GM23248 (cell line): ENCODE data around the gene OLFM3. TPM values are rescaled to one million over a fixed set of nuclear protein-coding genes. Genes with fewer than 3 reads are reported as not detected.

Source experiments
- DNase-seq: peaks from one replicate; pipeline ENCODE4 v3.0.0-alpha.2; 2015
- H2AFZ ChIP-seq: fragments of 200-600 bp; sonication (generic); 2 replicates; pipeline ENCODE4 v1.6.1; 2016; ENCODE audit warnings: antibody characterized with exemption
- H3F3A ChIP-seq: fragments of 200-600 bp; sonication (generic); 2 replicates; pipeline ENCODE4 v1.6.1; 2016; ENCODE audit warnings: mild to moderate bottlenecking, antibody characterized with exemption, mixed run types; ENCODE audit not compliant: insufficient read depth
- H3K27ac ChIP-seq: fragments of 200-600 bp; sonication (generic); 2 replicates; pipeline ENCODE4 v1.5.1; 2016; ENCODE audit warnings: mild to moderate bottlenecking
- H3K27me3 ChIP-seq: fragments of 200-600 bp; sonication (generic); replicated peaks from 2 replicates; pipeline ENCODE4 v1.6.1; 2016; ENCODE audit warnings: mild to moderate bottlenecking; ENCODE audit not compliant: insufficient read depth
- H3K36me3 ChIP-seq: fragments of 200-600 bp; sonication (generic); 2 replicates; pipeline ENCODE4 v1.6.1; 2016; ENCODE audit warnings: low read depth, mild to moderate bottlenecking
- H3K4me1 ChIP-seq: fragments of 200-600 bp; sonication (generic); 2 replicates; pipeline ENCODE4 v1.6.1; 2016; ENCODE audit warnings: mild to moderate bottlenecking; ENCODE audit not compliant: insufficient read depth
- H3K4me2 ChIP-seq: fragments of 200-600 bp; sonication (generic); one replicate; pipeline ENCODE4 v1.6.1; 2016; ENCODE audit warnings: mild to moderate bottlenecking; ENCODE audit not compliant: unreplicated experiment
- H3K4me3 ChIP-seq: fragments of 200-600 bp; sonication (generic); 2 replicates; pipeline ENCODE4 v1.5.1; 2016; ENCODE audit warnings: mild to moderate bottlenecking
- H3K79me2 ChIP-seq: fragments of 200-600 bp; sonication (generic); 2 replicates; pipeline ENCODE4 v1.6.1; 2016; ENCODE audit warnings: mild to moderate bottlenecking; ENCODE audit not compliant: insufficient read depth
- H3K9ac ChIP-seq: fragments of 200-600 bp; sonication (generic); 2 replicates; pipeline ENCODE4 v1.6.1; 2016; ENCODE audit warnings: mild to moderate bottlenecking
- H3K9me2 ChIP-seq: fragments of 200-600 bp; sonication (generic); 2 replicates; pipeline ENCODE4 v1.6.1; 2016; ENCODE audit warnings: mixed run types, mild to moderate bottlenecking, moderate library complexity; ENCODE audit not compliant: insufficient read depth
- H3K9me3 ChIP-seq: fragments of 200-600 bp; sonication (generic); one replicate; pipeline ENCODE4 v1.6.1; 2017; ENCODE audit warnings: low read depth
- H4K20me1 ChIP-seq: fragments of 200-600 bp; sonication (generic); 2 replicates; pipeline ENCODE4 v1.6.0; 2016; ENCODE audit not compliant: insufficient read depth
- EZH2 ChIP-seq: fragments of 200-600 bp; sonication (generic); IDR thresholded peaks from 2 replicates; pipeline ENCODE4 v1.6.1; 2018; ENCODE audit warnings: antibody characterized with exemption, mild to moderate bottlenecking; ENCODE audit not compliant: insufficient read depth, poor library complexity, severe bottlenecking
- EZH2phosphoT487 ChIP-seq: fragments of 200-600 bp; sonication (generic); IDR thresholded peaks from 2 replicates; pipeline ENCODE4 v1.6.1; 2018; ENCODE audit warnings: antibody characterized with exemption, moderate library complexity, mild to moderate bottlenecking, low read depth; ENCODE audit not compliant: insufficient read depth
- WGBS, 2 experiments: methylation state at CpG; one replicate each; pipeline ENCODE4 v1.1.6; 2015 to 2017; ENCODE audit warnings: low lambda C conversion rate in 2 of 2, low coverage in 1 of 2; ENCODE audit errors: missing lambda C conversion rate in 2 of 2; 5-methylcytosine and 5-hydroxymethylcytosine counted together
- in situ Hi-C: fragments of 300-500 bp; cut with MboI; formaldehyde crosslinking; loops from 2 replicates; pipeline ENCODE4 v1.15.0; 2020
- polyA plus RNA-seq: library from polyadenylated mRNA; unstranded; fragments of >200 nt; fragmentation: Nextera tagmentation; extraction: Ambion mirVana; gene quantifications from 2 replicates; pipeline ENCODE4 v1.2.1, GENCODE V29; 2016
- total RNA-seq: library from RNA; depleted of rRNA; stranded (reverse); fragments of >200 nt; shearing (Covaris generic); gene quantifications from 2 replicates; pipeline ENCODE4 v1.2.3, GENCODE V29; 2014

Gene OLFM3
- total and polyA plus RNA-seq, 2 experiments from 2014 or later = not detected

DNA sequence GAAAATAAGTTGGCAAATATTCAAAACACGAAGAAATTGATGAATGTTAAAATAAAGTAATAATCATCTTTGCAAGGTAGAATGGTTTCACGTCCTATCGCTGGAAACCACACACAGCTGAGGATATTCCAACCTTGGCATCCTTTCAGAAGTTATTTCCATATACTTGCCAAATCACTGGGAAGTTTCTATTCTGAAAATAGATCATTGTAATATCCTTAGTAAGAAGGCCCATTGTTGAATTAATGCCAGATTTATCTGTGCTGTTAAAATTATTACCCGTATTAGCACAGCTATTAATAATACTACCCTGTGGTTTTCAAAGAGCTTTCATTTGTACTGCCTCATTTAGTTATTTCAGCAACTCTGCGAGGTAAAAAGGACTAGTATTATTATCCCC, 81.1 kb downstream of the OLFM3 start:
- in situ Hi-C loops = no loop called here
- H3K4me2 ChIP-seq = no peak overlapping the region
- H3F3A ChIP-seq = no peaks in the 10 kb centered on the region
- H3K9me3 ChIP-seq = no peaks in the 10 kb centered on the region
- no peak overlapping the region for H2AFZ ChIP-seq
- no peaks in the 10 kb centered on the region for H3K27me3 ChIP-seq
- H3K9me2 ChIP-seq = no peaks in the 10 kb centered on the region
- H3K79me2 ChIP-seq = no peaks in the 10 kb centered on the region
- no peak overlapping the region for H3K4me3 ChIP-seq
- H3K27ac ChIP-seq = no peak overlapping the region
- DNase-seq = no peak
- H3K36me3 ChIP-seq = no peaks in the 10 kb centered on the region
- 1 to 3% methylated on average over 5 of the region's 5 CpGs for WGBS, 2 experiments
- H3K4me1 ChIP-seq = no peaks in the 10 kb centered on the region
- TF ChIP-seq EZH2phosphoT487 (no peak), EZH2 (no peak)
- no peak overlapping the region for H3K9ac ChIP-seq
- H4K20me1 ChIP-seq = no peaks in the 10 kb centered on the region

DNA sequence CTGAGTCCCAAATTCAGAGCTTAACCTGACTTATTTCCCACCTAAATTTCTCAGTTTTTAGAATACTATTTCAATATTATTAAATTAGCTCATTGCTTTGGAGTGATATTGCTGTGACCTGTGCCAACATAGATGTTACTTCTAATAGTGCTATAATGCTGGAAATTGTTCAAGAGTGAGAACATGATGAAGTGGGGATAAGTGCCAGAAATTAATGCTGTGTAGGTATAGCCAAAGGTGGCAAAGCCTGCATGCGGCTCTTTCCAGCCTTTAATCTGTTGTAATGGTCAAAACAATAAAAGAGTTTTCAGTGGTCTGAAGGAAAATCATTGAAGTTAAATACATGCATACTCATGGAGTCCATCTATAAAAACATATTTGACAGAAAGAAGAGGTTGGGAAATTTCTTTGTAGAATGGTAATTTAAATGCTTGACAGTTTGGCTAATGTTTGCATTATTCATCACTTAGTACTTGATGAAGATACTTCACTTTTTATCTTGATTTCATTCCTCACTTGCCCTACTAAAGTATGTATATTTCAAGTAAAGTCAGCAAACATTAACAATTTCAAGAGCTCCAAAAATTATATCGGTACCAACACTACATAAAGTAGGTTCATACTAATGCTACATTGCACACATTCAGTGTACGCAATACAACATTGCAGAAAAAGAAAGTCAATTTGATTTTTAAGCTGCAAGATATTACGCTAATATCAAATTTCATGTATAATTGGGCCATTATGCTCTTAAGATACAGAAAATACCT, 82.1 kb downstream of the OLFM3 start:
- H3K36me3 ChIP-seq = no peaks in the 10 kb centered on the region
- H3F3A ChIP-seq = no peaks in the 10 kb centered on the region
- WGBS, 2 experiments = 34 to 39% methylated on average over 4 of the region's 4 CpGs
- DNase-seq = no peak
- no peaks in the 10 kb centered on the region for H3K9me3 ChIP-seq
- H2AFZ ChIP-seq = no peak overlapping the region
- H4K20me1 ChIP-seq = no peaks in the 10 kb centered on the region
- H3K9ac ChIP-seq = no peak overlapping the region
- in situ Hi-C loops = no loop called here
- no peaks in the 10 kb centered on the region for H3K9me2 ChIP-seq
- no peak overlapping the region for H3K27ac ChIP-seq
- H3K4me3 ChIP-seq = no peak overlapping the region
- no peaks in the 10 kb centered on the region for H3K79me2 ChIP-seq
- H3K4me1 ChIP-seq = no peaks in the 10 kb centered on the region
- TF ChIP-seq EZH2phosphoT487 = no peak
- TF ChIP-seq EZH2 = no peak
- no peak overlapping the region for H3K4me2 ChIP-seq
- H3K27me3 ChIP-seq = no peaks in the 10 kb centered on the region

- Histone ChIP-seq H3K9ac (no peak overlapping the region), H3K4me3 (no peak overlapping the region), H3K27ac (no peak overlapping the region), H3K9me3 (no peaks in the 10 kb centered on the region), H2AFZ (no peak overlapping the region), H3K27me3 (no peaks in the 10 kb centered on the region), H3K36me3 (no peaks in the 10 kb centered on the region), H3K4me2 (no peak overlapping the region), H3F3A (no peaks in the 10 kb centered on the region), H3K4me1 (no peaks in the 10 kb centered on the region), H4K20me1 (no peaks in the 10 kb centered on the region), H3K9me2 (no peaks in the 10 kb centered on the region), H3K79me2 (no peaks in the 10 kb centered on the region)
- TF ChIP-seq EZH2phosphoT487 (no peak), EZH2 (no peak)
- no peak for DNase-seq
- 20 to 23% methylated on average over 5 of the region's 5 CpGs for WGBS, 2 experiments
- in situ Hi-C loops = no loop called here
These were observed 84.8 kb downstream of the OLFM3 start for GRCh38 chr1:101911894-101912293.

GRCh38 chr1:101908980-101909379, 87.7 kb downstream of the OLFM3 start:
- no peak overlapping the region for H3K9ac ChIP-seq
- no peaks in the 10 kb centered on the region for H3F3A ChIP-seq
- in situ Hi-C loops = no loop called here
- no peaks in the 10 kb centered on the region for H3K9me3 ChIP-seq
- no peak overlapping the region for H3K4me3 ChIP-seq
- no peaks in the 10 kb centered on the region for H4K20me1 ChIP-seq
- H2AFZ ChIP-seq = no peak overlapping the region
- H3K4me1 ChIP-seq = no peaks in the 10 kb centered on the region
- TF ChIP-seq EZH2phosphoT487 (no peak), EZH2 (no peak)
- no peak for DNase-seq
- H3K4me2 ChIP-seq = no peak overlapping the region
- H3K27ac ChIP-seq = no peak overlapping the region
- no peaks in the 10 kb centered on the region for H3K79me2 ChIP-seq
- H3K36me3 ChIP-seq = no peaks in the 10 kb centered on the region
- no peaks in the 10 kb centered on the region for H3K9me2 ChIP-seq
- no peaks in the 10 kb centered on the region for H3K27me3 ChIP-seq

- no peak for DNase-seq
- Histone ChIP-seq H4K20me1 (no peaks in the 10 kb centered on the region), H3K9me2 (no peaks in the 10 kb centered on the region), H3K79me2 (no peaks in the 10 kb centered on the region), H3K4me3 (no peak overlapping the region), H2AFZ (no peak overlapping the region), H3K36me3 (no peaks in the 10 kb centered on the region), H3K27ac (no peak overlapping the region), H3F3A (no peaks in the 10 kb centered on the region), H3K27me3 (no peaks in the 10 kb centered on the region), H3K4me2 (no peak overlapping the region), H3K9me3 (no peaks in the 10 kb centered on the region), H3K9ac (no peak overlapping the region), H3K4me1 (no peaks in the 10 kb centered on the region)
- in situ Hi-C loops = no loop called here
- 0% methylated on average over 2 of the region's 2 CpGs for WGBS, 2 experiments
- TF ChIP-seq EZH2 = no peak
- TF ChIP-seq EZH2phosphoT487 = no peak
These were observed 89.5 kb downstream of the OLFM3 start for GRCh38 chr1:101907264-101907663.
